Heart right ventricle (tissue), 16 donors: Measurements from ENCODE around the gene LRP1-AS. TPM values are rescaled to one million over a fixed set of nuclear protein-coding genes. Genes with fewer than 3 reads are reported as not detected.

Experiments used
- ATAC-seq, 8 donors: fragments of 200-7000 bp; cut with Tn5 transposase; one replicate each; pipeline ENCODE4 v1.9.1; 2020; ENCODE audit warnings: mild to moderate bottlenecking in 8 of 8, moderate library complexity in 8 of 8, moderate number of reproducible peaks in 1 of 8
- DNase-seq, 2 donors: peaks; one replicate each; pipeline ENCODE4 v3.0.0-alpha.2; 2020
- H3K27ac ChIP-seq, 10 donors: fragments of 200-600 bp; sonication (generic) in 2 of 10; one replicate each; pipeline versions ENCODE4 v1.5.0 to v1.8.0; 2020 to 2022; ENCODE audit warnings: mild to moderate bottlenecking in 3 of 10
- H3K27me3 ChIP-seq, 7 donors: fragments of 200-600 bp; one replicate each; pipeline ENCODE4 v1.8.0; 2021 to 2022; ENCODE audit warnings: mild to moderate bottlenecking in 2 of 7
- H3K36me3 ChIP-seq, 9 donors: fragments of 200-600 bp; sonication (generic) in 1 of 9; one replicate each; pipeline versions ENCODE4 v1.5.0 to v1.8.0; 2020 to 2022; ENCODE audit warnings: mild to moderate bottlenecking in 2 of 9
- H3K4me1 ChIP-seq, 9 donors: fragments of 200-600 bp; sonication (generic) in 1 of 9; one replicate each; pipeline versions ENCODE4 v1.5.0 to v1.8.0; 2020 to 2022; ENCODE audit warnings: mild to moderate bottlenecking in 4 of 9
- H3K4me3 ChIP-seq, 10 donors: fragments of 200-600 bp; sonication (generic) in 2 of 10; one replicate each; pipeline versions ENCODE4 v1.5.0 to v1.8.0; 2020 to 2022; ENCODE audit warnings: mild to moderate bottlenecking in 7 of 10, moderate library complexity in 2 of 10
- H3K9me3 ChIP-seq, 11 donors: fragments of 200-600 bp in 10 of 11; sonication (generic) in 2 of 11; one replicate each; pipeline versions ENCODE4 v1.5.0 to v1.8.0; 2013 to 2022; ENCODE audit warnings: mild to moderate bottlenecking in 2 of 11, control low read depth in 1 of 11, moderate library complexity in 1 of 11
- WGBS, 2 donors: extraction: QIAGEN DNeasy Blood & Tissue Kit; methylation state at CpG; one replicate each; pipeline ENCODE4 v1.1.7; 2013; ENCODE audit warnings: inconsistent platforms in 1 of 2; 5-methylcytosine and 5-hydroxymethylcytosine counted together
- intact Hi-C, 10 donors: fragments of 100-400 bp; cut with DNase I; formaldehyde crosslinking; loops; one replicate each; pipeline versions ENCODE4 v1.11.1 to v1.14.2; 2022
- polyA plus RNA-seq, 2 donors: library from polyadenylated mRNA; stranded (reverse); fragments of 200-250 nt; gene quantifications; one replicate each; pipeline ENCODE4 v1.2.3, GENCODE V29; 2013
- total RNA-seq, 10 donors: library from RNA; stranded (reverse); fragmentation: NEBNext Ultra II Directional in 3 of 10; extraction: Animal tissue kit (Norgen Biotek cat#: 25700) in 3 of 10; gene quantifications; one replicate each; pipeline versions ENCODE4 v1.2.1 to v1.2.4, GENCODE V29; 2021 to 2023
- TF ChIP-seq, protein P1 (sequence below), 9 donors: fragments of 200-600 bp; sonication (generic) in 2 of 9; IDR thresholded peaks; one replicate each; pipeline versions ENCODE4 v1.5.0 to v1.8.0; 2021 to 2022; ENCODE audit warnings: antibody characterized with exemption in 9 of 9, mild to moderate bottlenecking in 5 of 9, moderate library complexity in 1 of 9
- donor health status: Arrhythmogenic right ventricular cardiomyopathy.
- donor health status: ischemic (EF 13 %, LVEDD 7.1; RV severe dilation, severe dysfunction).
- donor health status: healthy with polysubstance abuse.
- donor health status: DM: no; HTN: yes; CAD: no.
- donor health status: DM: no; HTN: no; CAD: no.
- donor health status: ischemic (EF 25% LVEDD 6.9; RV normal size, moderate dysfunction).
- donor health status: ischemic (EF 25% LVEDD 5.7; RV mildly dilated, moderate dysfunction).
- donor health status: healthy.
- donor health status: DM: yes; HTN: yes; CAD: no.
- donor health status: Ischemic cardiomyopathy.
- donor health status: ischemic (EF 35%, LVEDD 5.7; RV mildly dilated, moderate dysfunction).
- donor health status: nonischemic (EF 11% LVEDD 7.7; RV severe dilation, severe dysfunction).
- donor health status: DM: yes; HTN: yes; CAD: no.
- donor health status: PGD.
- donor health status: ischemic (EF 29% LVEDD 5.4; RV normal size, mild dysfunction).
- donor health status: nonischemic (EF 23%, LVEDD 6.1; RV moderate dilation, normal function).

Gene LRP1-AS
- total and polyA plus RNA-seq, 12 donors, result not detected

DNA sequence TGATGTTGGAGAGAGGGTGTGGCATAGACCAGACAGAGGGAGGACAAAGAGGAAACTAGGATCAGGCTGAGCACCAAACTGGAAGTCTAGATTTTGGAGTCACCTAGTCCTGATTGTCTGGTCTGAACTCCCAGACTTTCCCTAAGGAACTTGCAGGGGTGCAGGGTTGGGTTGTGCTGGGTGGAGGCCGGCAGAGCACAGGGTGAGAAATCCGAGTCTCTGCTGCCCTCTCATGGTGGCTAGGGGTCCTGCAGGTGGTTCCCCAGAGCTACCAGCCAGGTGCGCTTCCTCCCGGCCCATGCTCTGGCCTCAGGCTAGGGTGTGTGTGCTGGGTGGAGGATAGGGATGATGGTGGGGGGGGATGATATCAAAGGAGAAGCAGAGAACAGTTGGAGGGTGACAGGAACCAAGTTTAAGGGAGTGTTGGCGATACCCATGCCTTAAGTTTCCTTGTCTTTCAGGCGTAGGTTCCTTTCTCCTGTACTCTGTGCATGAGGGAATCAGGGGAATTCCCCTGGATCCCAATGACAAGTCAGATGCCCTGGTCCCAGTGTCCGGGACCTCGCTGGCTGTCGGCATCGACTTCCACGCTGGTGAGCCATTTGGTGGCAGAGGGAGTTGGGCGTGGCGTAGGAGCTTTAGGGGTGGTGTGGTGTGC is 35.6 kb upstream of the LRP1-AS start:
- intact Hi-C loops, result loop anchor here (1.0 to 10.0 kb wide), 6 partner anchors 58 to 118 kb away; no protein-coding TSS in a partner anchor
- WGBS, 2 donors, result 62 to 67% methylated on average over 13 of the region's 13 CpGs
- DNase-seq (peak; percentile 64 to 75), ATAC-seq (peak; percentile 61 to 84 (median 78))
- Histone ChIP-seq H3K4me3 (no peak overlapping the region), H3K9me3 (no peaks in the 10 kb centered on the region), H3K27ac (no peak overlapping the region), H3K4me1 (peaks cover 0 to 4% (median 0%) of the 10 kb centered on the region in 9 donors), H3K36me3 (peaks cover 0 to 100% (median 52%) of the 10 kb centered on the region in 9 donors), H3K27me3 (no peaks in the 10 kb centered on the region)
- TF ChIP-seq, protein P1, sequence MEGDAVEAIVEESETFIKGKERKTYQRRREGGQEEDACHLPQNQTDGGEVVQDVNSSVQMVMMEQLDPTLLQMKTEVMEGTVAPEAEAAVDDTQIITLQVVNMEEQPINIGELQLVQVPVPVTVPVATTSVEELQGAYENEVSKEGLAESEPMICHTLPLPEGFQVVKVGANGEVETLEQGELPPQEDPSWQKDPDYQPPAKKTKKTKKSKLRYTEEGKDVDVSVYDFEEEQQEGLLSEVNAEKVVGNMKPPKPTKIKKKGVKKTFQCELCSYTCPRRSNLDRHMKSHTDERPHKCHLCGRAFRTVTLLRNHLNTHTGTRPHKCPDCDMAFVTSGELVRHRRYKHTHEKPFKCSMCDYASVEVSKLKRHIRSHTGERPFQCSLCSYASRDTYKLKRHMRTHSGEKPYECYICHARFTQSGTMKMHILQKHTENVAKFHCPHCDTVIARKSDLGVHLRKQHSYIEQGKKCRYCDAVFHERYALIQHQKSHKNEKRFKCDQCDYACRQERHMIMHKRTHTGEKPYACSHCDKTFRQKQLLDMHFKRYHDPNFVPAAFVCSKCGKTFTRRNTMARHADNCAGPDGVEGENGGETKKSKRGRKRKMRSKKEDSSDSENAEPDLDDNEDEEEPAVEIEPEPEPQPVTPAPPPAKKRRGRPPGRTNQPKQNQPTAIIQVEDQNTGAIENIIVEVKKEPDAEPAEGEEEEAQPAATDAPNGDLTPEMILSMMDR (IDR thresholded peaks at IDR 0.05), result peak; percentile 61 to 94 (median 87)

DNA sequence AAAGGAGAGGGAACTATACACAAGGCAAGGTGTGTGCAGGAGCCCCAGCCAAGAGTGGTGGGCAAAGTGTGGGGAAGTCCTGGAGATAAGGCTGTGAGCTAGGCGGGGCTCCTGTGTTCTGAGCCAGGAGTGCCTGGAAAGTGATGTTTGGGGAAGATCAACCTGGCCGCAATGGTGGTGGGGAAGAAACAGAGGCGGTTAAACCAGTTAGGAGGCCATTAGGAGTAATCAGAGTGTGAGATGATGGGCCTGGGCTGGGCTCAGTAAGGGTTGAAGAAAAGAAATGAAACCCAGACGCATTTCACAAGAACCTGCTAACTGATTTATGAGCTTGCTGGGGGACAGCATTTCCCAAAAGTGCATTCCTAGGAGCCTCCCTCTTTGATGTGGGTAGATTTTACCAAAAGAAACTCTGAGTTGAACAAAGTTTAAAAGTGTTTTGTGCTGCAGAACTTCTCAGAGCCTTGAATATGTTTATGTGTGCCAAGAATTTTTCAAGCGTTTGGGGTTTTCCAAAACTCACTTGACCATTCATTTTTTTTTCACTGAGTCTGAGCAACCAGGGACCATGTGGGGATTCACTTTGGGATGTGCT is 34.2 kb upstream of the LRP1-AS start:
- H3K4me1 ChIP-seq, result peaks cover 0 to 4% (median 0%) of the 10 kb centered on the region in 9 donors
- TF ChIP-seq, protein P1 (IDR thresholded peaks at IDR 0.05), result no peak
- intact Hi-C loops, result loop anchor here in 9 of 10 donors (2.0 to 10.0 kb wide), 5 partner anchors 57 to 117 kb away; no protein-coding TSS in a partner anchor
- peaks cover 6 to 100% (median 53%) of the 10 kb centered on the region in 9 donors for H3K36me3 ChIP-seq
- ATAC-seq (no peak), DNase-seq (no peak)
- WGBS, 2 donors, result 82 to 88% methylated on average over 5 of the region's 5 CpGs
- no peak overlapping the region for H3K4me3 ChIP-seq
- no peak overlapping the region for H3K27ac ChIP-seq
- no peaks in the 10 kb centered on the region for H3K9me3 ChIP-seq
- no peaks in the 10 kb centered on the region for H3K27me3 ChIP-seq

- DNase-seq (no peak), ATAC-seq (no peak)
- Histone ChIP-seq H3K36me3 (peaks cover 5 to 100% (median 48%) of the 10 kb centered on the region in 9 donors), H3K4me3 (no peak overlapping the region), H3K4me1 (peaks cover 0 to 4% (median 0%) of the 10 kb centered on the region in 9 donors), H3K9me3 (no peaks in the 10 kb centered on the region), H3K27me3 (no peaks in the 10 kb centered on the region), H3K27ac (no peak overlapping the region)
- 69 to 76% methylated on average over 9 of the region's 9 CpGs for WGBS, 2 donors
- intact Hi-C loops, result loop anchor here in 6 of 10 donors (5.0 to 10.0 kb wide), 3 partner anchors 109 to 116 kb away; no protein-coding TSS in a partner anchor
- TF ChIP-seq, protein P1 (IDR thresholded peaks at IDR 0.05), result no peak
Measured at GRCh38 chr12:57181072-57181471, 33.7 kb upstream of the LRP1-AS start.

- H3K4me1 ChIP-seq, result peaks cover 0 to 7% (median 3%) of the 10 kb centered on the region in 9 donors
- 91 to 93% methylated on average over 20 of the region's 20 CpGs for WGBS, 2 donors
- no peaks in the 10 kb centered on the region for H3K27me3 ChIP-seq
- H3K4me3 ChIP-seq, result no peak overlapping the region
- TF ChIP-seq, protein P1 (IDR thresholded peaks at IDR 0.05), result no peak
- H3K9me3 ChIP-seq, result no peaks in the 10 kb centered on the region
- ATAC-seq (no peak), DNase-seq (no peak)
- intact Hi-C loops, result loop anchor here in 6 of 10 donors (5.0 to 10.0 kb wide), 3 partner anchors 108 to 116 kb away; no protein-coding TSS in a partner anchor
- H3K27ac ChIP-seq, result no peak overlapping the region
- peaks cover 2 to 100% (median 42%) of the 10 kb centered on the region in 9 donors for H3K36me3 ChIP-seq
Measured at GRCh38 chr12:57180321-57180989, 33.0 kb upstream of the LRP1-AS start.
